GM10266 (cell line): ENCODE results near the gene CHMP2A.

Experiments used
- DNase-seq: peaks from one replicate; pipeline ENCODE4 v3.0.0; 2012; ENCODE audit errors: extremely low spot score
- CTCF ChIP-seq: IDR thresholded peaks from 2 replicates; pipeline ENCODE4 v1.5.1; 2012; ENCODE audit warnings: mild to moderate bottlenecking, low read depth; ENCODE audit not compliant: control insufficient read depth, insufficient read depth; ENCODE audit errors: missing control alignments

The CHMP2A gene

GRCh38 chr19:58572026-58572817 is 17.3 kb upstream of the CHMP2A start:
- TF ChIP-seq CTCF, result no peak
- DNase-seq, result no peak

- TF ChIP-seq CTCF, result no peak
- no peak for DNase-seq
Measured at GRCh38 chr19:58571575-58571947, 16.7 kb upstream of the CHMP2A start.

- TF ChIP-seq CTCF, result no peak
Measured at GRCh38 chr19:58570770-58571574, 16.1 kb upstream of the CHMP2A start.

GRCh38 chr19:58569943-58570670 is 15.2 kb upstream of the CHMP2A start:
- TF ChIP-seq CTCF, result no peak
- DNase-seq, result no peak

More at GRCh38 chr19:58570770-58571574, 16.1 kb upstream of the CHMP2A start:
- no peak for DNase-seq

GRCh38 chr19:58569191-58569942 is 14.5 kb upstream of the CHMP2A start:
- no peak for DNase-seq
- TF ChIP-seq CTCF, result no peak

GRCh38 chr19:58568453-58569130 is 13.7 kb upstream of the CHMP2A start:
- no peak for TF ChIP-seq CTCF
- no peak for DNase-seq
